Right lobe of liver (tissue), 4 donors: Measurements from ENCODE around the gene POPDC2.

ENCODE experiments used
- CTCF ChIP-seq, 4 donors: fragments of 200-600 bp in 3 of 4; fragments of 450-650 bp in 1 of 4; IDR thresholded peaks; one replicate each; pipeline versions ENCODE4 v1.5.1 to v1.8.0; 2016 to 2022; ENCODE audit warnings: antibody characterized with exemption in 4 of 4, mild to moderate bottlenecking in 2 of 4
- POLR2A ChIP-seq: fragments of 450-650 bp; IDR thresholded peaks from one replicate; pipeline ENCODE4 v1.6.1; 2017; ENCODE audit warnings: antibody characterized with exemption, mild to moderate bottlenecking
- donor health status: DM: no; HTN: no; CAD: no.
- donor health status: DM: no; HTN: no; CAD: no.
- donor health status: DM: no; HTN: yes; CAD: no.

GRCh38 chr3:119602676-119603075, 57.7 kb downstream of the POPDC2 start:
- TF ChIP-seq CTCF (IDR thresholded peaks at IDR 0.05) = no peak
- no peak for TF ChIP-seq POLR2A
